ENCODE results near the gene APCDD1.
"Not testable (repeated sequence)": the region's sequence is repeated elsewhere in the genome, so short reads cannot be mapped to it uniquely, and the experiment has no call there.

The APCDD1 gene

GRCh38 chr18:10530002-10530401 lies 75.6 kb downstream of the APCDD1 start:
- no peak for DNase-seq

- DNase-seq = no peak
Measured at GRCh38 chr18:10530852-10531251, 76.4 kb downstream of the APCDD1 start.

DNA sequence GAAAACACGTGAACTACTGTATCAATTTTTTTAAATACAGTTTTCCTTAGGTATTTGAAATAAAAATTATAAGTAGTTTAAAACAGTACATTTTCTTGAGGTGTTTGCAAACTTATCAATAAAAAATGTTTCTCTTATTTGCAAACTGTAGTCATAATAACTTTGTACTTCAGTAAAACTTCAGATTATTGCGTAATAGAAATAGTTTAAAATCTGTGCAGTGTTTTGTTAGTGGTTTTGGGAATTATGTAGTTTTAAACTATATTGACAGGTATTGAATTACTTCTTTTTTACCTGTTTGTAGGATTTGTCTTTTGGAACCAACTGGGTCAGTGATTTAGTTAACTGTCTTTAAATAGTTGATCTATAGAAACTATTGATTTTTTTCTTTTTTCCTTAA lies 78.7 kb downstream of the APCDD1 start:
- DNase-seq = no peak

GRCh38 chr18:10536280-10536679 lies 81.8 kb downstream of the APCDD1 start:
- no peak for DNase-seq

- DNase-seq = no peak
Measured at GRCh38 chr18:10537765-10538164, 83.3 kb downstream of the APCDD1 start.

DNA sequence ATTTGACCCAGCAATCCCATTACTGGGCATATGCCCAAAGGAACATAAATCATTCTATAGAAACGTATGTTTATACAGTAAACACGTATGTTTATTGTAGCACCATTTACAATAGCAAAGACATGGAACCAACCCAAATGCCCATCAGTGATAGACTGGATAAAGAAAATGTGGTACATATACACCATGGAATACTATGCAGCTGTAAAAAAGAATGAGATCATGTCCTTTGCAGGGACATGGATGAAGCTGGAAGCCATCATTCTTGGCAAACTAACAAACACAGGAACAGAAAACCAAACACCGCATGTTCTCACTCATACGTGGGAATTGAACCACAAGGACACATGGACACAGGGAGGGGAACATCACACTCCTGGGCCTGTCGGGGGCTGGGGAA lies 84.7 kb downstream of the APCDD1 start:
- not testable (repeated sequence) for DNase-seq

Data from NCI-H524 (cell line).